Activated CD8-positive, alpha-beta memory T cell treated with anti-CD3 and anti-CD28 coated beads for 48 hours (primary cell): ENCODE data around the gene B4GAT1.
A peak's percentile ranks its signal among the peaks of the same experiment; 100 is the strongest.
"Not testable (repeated sequence)": the region's sequence is repeated elsewhere in the genome, so short reads cannot be mapped to it uniquely, and the experiment has no call there.

Experiments
- DNase-seq, 3 experiments: peaks; one replicate each; pipeline ENCODE4 v3.0.0-alpha.2; 2020; ENCODE audit warnings: low read depth in 2 of 3, low spot score in 2 of 3

Gene B4GAT1

GRCh38 chr11:66326261-66327111 is 20.9 kb downstream of the B4GAT1 start:
- no peak for DNase-seq

GRCh38 chr11:66325263-66325671 is 22.2 kb downstream of the B4GAT1 start:
- DNase-seq: no peak

GRCh38 chr11:66324664-66325063 is 22.8 kb downstream of the B4GAT1 start:
- DNase-seq: no peak

DNA sequence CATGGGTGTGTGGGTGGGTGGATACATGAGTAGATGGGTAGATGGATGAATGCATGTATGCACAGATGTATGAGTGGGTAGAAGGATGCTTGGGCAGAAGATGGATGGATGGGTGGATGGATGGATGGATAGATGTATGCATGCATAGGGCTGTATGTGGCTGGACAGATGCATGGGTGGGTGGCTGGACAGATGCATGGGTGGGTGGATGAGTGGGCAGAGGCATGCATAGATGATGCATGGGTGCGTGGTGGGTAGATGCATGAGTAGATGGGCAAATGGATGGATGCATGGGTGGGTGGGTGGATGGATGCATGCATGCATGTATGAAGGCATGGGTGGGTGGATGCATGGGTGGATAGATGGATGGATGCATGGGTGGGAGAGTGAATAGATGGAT is 23.7 kb downstream of the B4GAT1 start:
- no peak for DNase-seq

DNA sequence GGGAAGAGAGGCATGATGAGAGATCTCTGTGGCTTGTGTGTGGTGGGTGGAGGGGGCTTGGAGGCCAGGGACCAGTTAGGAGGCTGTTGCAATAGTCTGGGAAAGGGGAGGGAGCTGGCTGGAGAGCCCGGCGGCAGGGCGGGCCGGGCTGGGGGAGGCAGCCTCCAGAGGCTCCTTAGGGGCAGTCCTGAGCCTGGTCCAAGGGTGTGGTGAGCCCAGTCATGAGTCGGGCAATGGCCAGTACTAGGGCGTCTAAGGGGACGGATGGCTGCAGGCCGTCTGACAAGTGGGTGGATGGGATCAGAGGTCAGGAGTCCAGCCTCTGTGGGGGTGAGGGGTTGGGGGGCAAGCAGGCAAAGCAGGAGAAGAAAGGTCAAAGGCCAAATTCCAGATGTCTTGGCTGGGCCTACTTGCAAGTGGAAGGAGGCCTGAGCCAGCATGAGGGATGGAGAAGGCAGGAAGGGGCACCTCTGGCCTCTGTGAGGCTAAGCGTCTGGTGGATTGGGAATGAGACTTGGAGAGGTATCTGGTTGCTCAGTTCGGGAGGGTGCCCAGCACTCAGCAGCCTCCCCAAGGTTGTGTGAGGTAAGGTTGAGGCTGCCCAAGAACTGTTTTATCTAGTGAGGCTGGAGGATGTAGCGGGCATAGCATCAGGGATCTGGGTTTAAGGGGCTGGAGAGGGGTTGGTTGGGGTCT is 24.5 kb downstream of the B4GAT1 start:
- DNase-seq: no peak

DNA sequence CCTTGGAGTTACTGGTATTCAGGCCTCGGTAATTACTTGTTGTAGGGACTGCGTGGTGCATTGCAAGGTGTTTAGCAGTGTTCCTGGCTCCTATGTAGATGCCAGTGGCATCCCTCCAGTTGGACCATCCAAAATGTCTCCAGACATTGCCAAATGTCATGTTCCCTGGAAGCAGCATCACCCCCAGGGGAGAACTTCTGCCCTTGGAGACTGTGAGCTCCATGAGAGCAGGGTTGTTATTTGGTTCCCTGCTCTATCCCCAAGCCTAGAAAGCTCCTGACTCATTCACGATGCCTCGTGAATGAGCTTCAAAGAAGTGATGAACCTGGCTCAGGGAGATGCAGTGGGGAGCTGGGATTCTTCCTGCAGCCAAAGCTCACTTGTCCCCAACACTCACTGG is 25.8 kb downstream of the B4GAT1 start:
- DNase-seq: no peak

- DNase-seq: not testable (repeated sequence)
Observed at GRCh38 chr11:66320748-66321147, 26.7 kb downstream of the B4GAT1 start.

- DNase-seq: not testable (repeated sequence)
Observed at GRCh38 chr11:66320289-66320688, 27.1 kb downstream of the B4GAT1 start.

DNA sequence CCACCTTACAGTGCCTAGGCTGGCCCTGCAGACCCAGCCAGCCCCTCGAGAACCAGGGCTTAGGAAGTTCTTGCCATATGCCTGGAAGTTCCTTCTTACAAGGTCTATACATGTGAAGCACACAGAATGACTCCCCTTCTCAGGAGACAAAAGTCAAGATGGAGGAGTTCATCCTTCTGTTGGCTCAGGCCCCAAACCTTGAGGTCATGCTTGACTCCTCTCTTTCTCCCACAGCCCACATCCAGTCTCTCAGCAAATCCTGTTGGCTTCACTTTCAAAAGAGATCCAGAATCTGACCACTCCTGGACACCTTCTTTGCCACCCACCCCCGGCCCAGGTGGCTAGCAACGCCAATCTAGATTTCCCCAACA is 28.8 kb downstream of the B4GAT1 start:
- DNase-seq: no peak

DNA sequence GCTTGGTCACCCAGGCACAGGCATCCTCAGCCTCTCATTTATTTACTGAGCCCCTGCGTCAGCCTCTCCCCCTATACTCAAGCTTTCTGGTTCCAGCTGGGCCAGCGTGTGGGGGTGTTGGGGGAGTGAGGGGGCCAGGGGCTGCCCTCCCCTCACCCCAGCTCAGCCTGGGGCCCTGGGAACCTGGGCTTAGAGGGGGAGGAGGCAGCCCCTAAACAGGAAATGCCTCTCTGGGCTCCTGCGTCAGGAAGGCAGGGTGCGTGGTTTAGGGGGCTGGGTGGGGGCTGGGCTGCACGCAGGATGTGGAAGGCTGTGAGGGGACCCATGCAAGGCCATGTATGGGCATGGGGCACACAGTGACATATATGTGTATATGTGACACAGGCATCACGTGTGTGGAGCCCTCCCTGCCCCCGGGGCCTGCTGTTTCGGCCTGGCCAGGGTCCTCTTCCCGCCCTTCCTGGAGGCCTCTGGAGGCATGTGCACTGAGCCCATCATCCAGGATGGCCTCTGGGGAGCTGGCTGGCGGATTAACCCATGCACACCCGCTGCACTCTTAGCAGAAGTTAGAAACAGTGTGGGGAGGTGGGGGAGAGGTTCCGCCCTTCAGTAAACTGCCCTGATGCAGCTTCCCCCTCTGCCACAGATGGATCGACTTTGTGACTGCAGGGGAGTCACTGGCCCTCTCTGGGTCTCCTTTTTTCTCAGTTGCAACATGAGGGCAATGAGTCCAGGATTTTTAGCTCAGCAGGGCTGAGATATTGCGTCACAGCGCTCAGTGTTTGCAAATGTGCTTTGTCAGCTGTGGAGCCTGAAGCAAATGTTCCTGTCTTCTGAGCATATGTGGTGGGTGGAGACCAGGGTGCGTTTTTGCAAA is 29.5 kb downstream of the B4GAT1 start:
- DNase-seq: no peak

- DNase-seq: peak in 1 of 3 experiments; percentile 30
Observed at GRCh38 chr11:66317322-66317722, 30.1 kb downstream of the B4GAT1 start.

- no peak for DNase-seq
Observed at GRCh38 chr11:66316849-66317251, 30.6 kb downstream of the B4GAT1 start, which contains the start of gene CD248. Gene CD248 (minus strand): TSS chr11:66317044. CDS start chr11:66317027, 17 bp downstream.

GRCh38 chr11:66315921-66316811 is 31.3 kb downstream of the B4GAT1 start:
- DNase-seq: no peak

GRCh38 chr11:66315498-66315885 is 31.9 kb downstream of the B4GAT1 start:
- no peak for DNase-seq

- no peak for DNase-seq
Observed at GRCh38 chr11:66314561-66315497, 32.6 kb downstream of the B4GAT1 start.

- DNase-seq: no peak
Observed at GRCh38 chr11:66314186-66314501, 33.3 kb downstream of the B4GAT1 start.

DNA sequence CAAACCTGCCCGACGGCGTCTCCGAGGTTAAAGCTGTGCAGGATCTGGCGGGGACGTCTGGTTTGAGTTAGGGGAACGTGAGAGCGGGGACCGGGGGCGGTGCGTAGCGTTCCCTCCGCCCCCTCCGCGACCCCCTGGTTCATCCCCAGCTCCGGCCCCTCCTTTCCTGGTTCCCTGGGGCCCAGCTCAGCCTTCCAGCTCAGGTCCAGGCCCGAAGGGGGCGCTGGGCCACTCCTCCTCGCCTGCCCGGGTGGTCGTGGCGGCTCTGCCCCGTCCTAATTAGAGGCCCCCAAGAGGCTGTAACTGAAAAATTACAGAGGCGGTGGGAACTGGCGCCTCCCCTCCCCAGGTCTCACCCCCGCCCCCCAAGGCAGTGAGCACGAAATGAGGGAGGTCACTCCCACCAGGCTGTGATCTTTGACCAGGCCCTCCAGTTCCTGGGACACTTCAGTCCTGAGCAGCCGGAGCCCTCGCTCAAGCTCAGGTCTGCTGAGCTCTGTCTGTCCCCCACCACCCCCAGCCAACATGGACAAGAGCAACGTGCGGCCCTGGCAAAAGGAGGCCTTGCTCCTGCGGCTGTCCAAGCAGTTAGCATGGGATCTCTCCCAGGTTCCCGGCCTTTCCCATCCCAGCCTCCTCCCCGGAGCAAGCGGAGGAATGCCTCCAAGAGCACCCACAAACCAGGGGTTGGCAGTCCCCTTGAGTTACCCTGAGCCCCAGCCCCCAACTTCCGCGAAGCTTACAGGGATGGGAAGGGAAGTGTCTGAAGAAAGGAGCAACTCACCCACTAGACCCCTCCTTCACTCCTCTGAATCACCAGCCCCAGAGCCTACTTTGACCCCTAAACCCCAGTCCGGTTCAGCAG is 33.9 kb downstream of the B4GAT1 start:
- DNase-seq: no peak

DNA sequence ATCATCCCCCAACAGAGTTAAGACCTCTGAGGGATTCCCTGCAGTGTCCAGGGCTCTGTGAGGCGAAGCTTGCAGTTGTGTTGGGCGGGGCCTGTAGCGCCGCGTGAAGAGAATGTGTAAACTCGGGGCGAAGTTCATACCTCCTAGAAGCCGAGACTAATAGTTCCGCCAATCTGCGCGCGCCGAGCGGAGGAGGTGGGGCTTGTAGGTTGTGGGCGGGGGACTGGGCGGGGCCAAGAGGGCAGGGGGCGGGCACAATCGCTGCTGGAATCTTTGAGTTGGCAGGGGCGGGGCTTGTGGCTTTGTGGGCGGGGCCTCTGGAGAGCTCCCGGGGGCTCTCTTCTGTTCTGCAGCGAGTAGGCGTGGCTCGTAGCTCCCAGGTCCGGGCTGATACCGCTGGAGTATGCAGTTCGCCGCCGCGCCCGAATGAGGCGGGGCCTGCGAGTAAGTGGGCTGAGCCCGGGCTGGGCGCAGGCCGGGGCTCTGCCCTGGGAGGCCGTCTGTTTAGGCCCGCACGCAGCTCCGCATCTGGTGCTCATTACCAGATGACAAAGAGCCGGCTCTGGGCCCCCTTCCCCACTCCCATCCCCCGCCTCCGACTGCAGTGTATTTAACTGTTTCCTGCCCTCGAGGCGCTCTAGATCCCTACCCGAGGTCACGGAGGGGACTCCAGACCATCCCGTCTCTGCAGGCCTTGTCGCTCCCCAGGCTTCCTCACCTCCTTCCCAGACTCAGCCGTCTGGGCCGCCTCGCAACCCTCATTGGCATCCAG is 34.7 kb downstream of the B4GAT1 start:
- DNase-seq: peak; percentile 88 to 100 (median 100)
